Keratinocyte (primary cell): ENCODE results near the gene ANXA11. TPM values are rescaled to one million over a fixed set of nuclear protein-coding genes. Genes with fewer than 3 reads are reported as not detected.

ENCODE experiments used
- DNase-seq: peaks from one replicate; pipeline ENCODE4 v3.0.0-alpha.2; 2011; ENCODE audit warnings: low read depth, missing footprints, low spot score
- FAIRE-seq: peaks from 2 replicates; lab custom pipeline; 2011; peaks lifted over from hg19 to GRCh38; lab: Jason Lieb, UNC
- H2AFZ ChIP-seq: 2 replicates; pipeline ENCODE4 v1.6.0; 2012; ENCODE audit warnings: low read length, control low read depth, inconsistent platforms; ENCODE audit not compliant: control insufficient read depth
- H3K27ac ChIP-seq: 2 replicates; pipeline ENCODE4 v1.5.1; 2011; ENCODE audit warnings: low read length; ENCODE audit not compliant: control insufficient read depth, insufficient read depth
- H3K27me3 ChIP-seq: 3 replicates; pipeline ENCODE4 v1.6.0; 2011; ENCODE audit warnings: low read length; ENCODE audit not compliant: control insufficient read depth, insufficient read depth; ENCODE audit errors: extremely low read depth
- H3K36me3 ChIP-seq, 2 experiments: 2 replicates in 1 of 2; 3 replicates in 1 of 2; pipeline ENCODE4 v1.5.1; 2011; ENCODE audit warnings: low read length in 2 of 2, mild to moderate bottlenecking in 1 of 2; ENCODE audit not compliant: control insufficient read depth in 2 of 2, insufficient read depth in 2 of 2; ENCODE audit errors: extremely low read depth in 1 of 2
- H3K4me1 ChIP-seq: 3 replicates; pipeline ENCODE4 v1.5.1; 2011; ENCODE audit warnings: low read length; ENCODE audit not compliant: control insufficient read depth, insufficient read depth; ENCODE audit errors: extremely low read depth
- H3K4me2 ChIP-seq: 3 replicates; pipeline ENCODE4 v1.6.0; 2011; ENCODE audit warnings: low read depth, low read length; ENCODE audit not compliant: control insufficient read depth, insufficient read depth; ENCODE audit errors: extremely low read depth
- H3K4me3 ChIP-seq, 3 experiments: fragments of 200-600 bp in 1 of 3; sonication (generic) in 1 of 3; 2 replicates in 2 of 3; 3 replicates in 1 of 3; pipeline ENCODE4 v1.5.1; 2011 to 2016; ENCODE audit warnings: low read length in 3 of 3, mild to moderate bottlenecking in 3 of 3, control low read depth in 2 of 3, inconsistent platforms in 1 of 3, low read depth in 1 of 3, mixed read lengths in 1 of 3, mixed run types in 1 of 3, moderate library complexity in 1 of 3; ENCODE audit not compliant: control insufficient read depth in 2 of 3, insufficient read depth in 2 of 3; ENCODE audit errors: extremely low read depth in 1 of 3
- H3K79me2 ChIP-seq: 2 replicates; pipeline ENCODE4 v1.6.0; 2012; ENCODE audit warnings: low read length; ENCODE audit not compliant: control insufficient read depth, insufficient read depth
- H3K9ac ChIP-seq: 3 replicates; pipeline ENCODE4 v1.6.0; 2011; ENCODE audit warnings: low read length; ENCODE audit not compliant: control insufficient read depth, insufficient read depth; ENCODE audit errors: extremely low read depth
- H3K9me1 ChIP-seq: 3 replicates; pipeline ENCODE4 v1.6.0; 2011; ENCODE audit warnings: low read length; ENCODE audit not compliant: control insufficient read depth, insufficient read depth; ENCODE audit errors: extremely low read depth
- H3K9me3 ChIP-seq: 2 replicates; pipeline ENCODE4 v1.5.1; 2012; ENCODE audit warnings: low read depth, low read length; ENCODE audit not compliant: control insufficient read depth
- H4K20me1 ChIP-seq: 3 replicates; pipeline ENCODE4 v1.6.0; 2011; ENCODE audit warnings: low read length; ENCODE audit not compliant: control insufficient read depth, insufficient read depth; ENCODE audit errors: extremely low read depth
- CTCF ChIP-seq, 3 experiments: IDR thresholded peaks in 1 of 3; conservative IDR thresholded peaks in 1 of 3; optimal IDR thresholded peaks in 1 of 3; 2 replicates in 2 of 3; 3 replicates in 1 of 3; pipeline versions ENCODE3 to v1.5.1; 2011; ENCODE audit warnings: low read length in 3 of 3, mild to moderate bottlenecking in 3 of 3, moderate library complexity in 2 of 3, control low read depth in 1 of 3, inconsistent platforms in 1 of 3; ENCODE audit not compliant: insufficient read depth in 2 of 3; ENCODE audit errors: extremely low read depth in 1 of 3
- EZH2 ChIP-seq: IDR thresholded peaks from one replicate; pipeline ENCODE4 v1.6.1; 2012; ENCODE audit warnings: inconsistent platforms, mild to moderate bottlenecking, low read length, moderate library complexity
- dilution Hi-C: fragments of 300-500 bp; cut with MboI; formaldehyde crosslinking; loops from one replicate; pipeline ENCODE4 v1.7.0; 2020; ENCODE audit warnings: low sequenced_read_pairs; ENCODE audit not compliant: extremely low pct_ligation_motif_present
- polyA plus RNA-seq, 5 experiments: library from polyadenylated mRNA; depleted of rRNA in 3 of 5; stranded (reverse) in 3 of 5; stranded (forward) in 1 of 5; unstranded in 1 of 5; fragments of >200 nt; gene quantifications; 1 replicate in 1 of 5; 2 replicates in 3 of 5; 3 replicates in 1 of 5; pipeline versions ENCODE4 v1.2.1 to v1.2.3, GENCODE V29; 2011 to 2012; ENCODE audit warnings: missing spikeins in 2 of 5, low read depth in 1 of 5, low replicate concordance in 1 of 5

Gene ANXA11
- polyA plus RNA-seq, 1 donor (not counting 4 experiments of a cell fraction or from before 2014, with no cell fraction given), result 97.9 TPM

- no peak for TF ChIP-seq CTCF (optimal IDR thresholded peaks at IDR 0.05 in 1 of 3, IDR thresholded peaks at IDR 0.05 in 1 of 3, conservative IDR thresholded peaks at IDR 0.05 in 1 of 3; ENCODE audit: extremely low read depth in 1 of 3, insufficient read depth in 2 of 3, low read length in 3 of 3)
- no peak for TF ChIP-seq EZH2
- Histone ChIP-seq H3K27me3 (no peaks in the 10 kb centered on the region), H3K9me1 (no peaks in the 10 kb centered on the region), H3K9ac (no peak overlapping the region), H3K27ac (no peak overlapping the region), H3K4me3 (no peak overlapping the region), H3K9me3 (no peaks in the 10 kb centered on the region), H3K79me2 (peaks cover 2% of the 10 kb centered on the region), H3K36me3 (peaks cover 13 to 15% of the 10 kb centered on the region in 2 experiments), H2AFZ (no peak overlapping the region), H4K20me1 (peaks cover 6% of the 10 kb centered on the region), H3K4me2 (no peak overlapping the region), H3K4me1 (peaks cover 37% of the 10 kb centered on the region)
- dilution Hi-C loops, result no loop called here
- DNase-seq (no peak), FAIRE-seq (no peak)
Observed at GRCh38 chr10:80170026-80170425, 35.3 kb downstream of the ANXA11 start.

- H3K27ac ChIP-seq, result no peak overlapping the region
- peaks cover 15 to 16% of the 10 kb centered on the region in 2 experiments for H3K36me3 ChIP-seq
Observed at GRCh38 chr10:80168679-80169380, 36.5 kb downstream of the ANXA11 start.

More at GRCh38 chr10:80168679-80169380, 36.5 kb downstream of the ANXA11 start:
- Histone ChIP-seq H3K9me3 (no peaks in the 10 kb centered on the region), H3K4me1 (peaks cover 49% of the 10 kb centered on the region), H3K4me3 (no peak overlapping the region), H3K27me3 (no peaks in the 10 kb centered on the region), H3K9me1 (no peaks in the 10 kb centered on the region), H3K4me2 (no peak overlapping the region), H3K79me2 (peaks cover 2% of the 10 kb centered on the region), H3K9ac (no peak overlapping the region), H2AFZ (no peak overlapping the region), H4K20me1 (peaks cover 6% of the 10 kb centered on the region)
- no peak for TF ChIP-seq EZH2
- TF ChIP-seq CTCF (optimal IDR thresholded peaks at IDR 0.05 in 1 of 3, IDR thresholded peaks at IDR 0.05 in 1 of 3, conservative IDR thresholded peaks at IDR 0.05 in 1 of 3; ENCODE audit: extremely low read depth in 1 of 3, insufficient read depth in 2 of 3, low read length in 3 of 3), result peak in 2 of 3 experiments; percentile 31 to 34
- FAIRE-seq, result no peak
- dilution Hi-C loops, result no loop called here
- no peak for DNase-seq
